MCF 10A (cell line): ENCODE results near the gene HSPA14. TPM values are rescaled to one million over a fixed set of nuclear protein-coding genes. Genes with fewer than 3 reads are reported as not detected.
"Not testable (repeated sequence)": the region's sequence is repeated elsewhere in the genome, so short reads cannot be mapped to it uniquely, and the experiment has no call there.

Experiments used
- BruUV-seq: library from RNA; stranded (reverse); fragments of 400-500 nt; replicated peaks from 2 replicates; lab custom pipeline; 2021; lab: Mats Ljungman, UMichigan
- CTCF ChIA-PET: fragments of 300-600 bp; sonication (Branson Sonifier 250); formaldehyde crosslinking; extraction: SDS; loops from one replicate; lab custom pipeline; 2021; ENCODE audit warnings: antibody characterized with exemption, inconsistent platforms; lab: Yijun Ruan, JAX
- POLR2A ChIA-PET: fragments of 300-600, 350-650 bp; sonication (Branson Sonifier 250); formaldehyde crosslinking; extraction: SDS; loops from one replicate; lab custom pipeline; 2020; ENCODE audit warnings: antibody characterized with exemption, inconsistent platforms; lab: Yijun Ruan, JAX
- DNase-seq: peaks from one replicate; pipeline ENCODE4 v3.0.0-alpha.2; 2018; ENCODE audit not compliant: unreplicated experiment
- H3K27ac Mint-ChIP-seq: one replicate; pipeline ENCODE4 v1.8.0; 2022; ENCODE audit warnings: mild to moderate bottlenecking, low read depth, mixed read lengths; ENCODE audit not compliant: unreplicated experiment
- H3K27me3 Mint-ChIP-seq: one replicate; pipeline ENCODE4 v1.8.0; 2022; ENCODE audit warnings: mixed read lengths; ENCODE audit not compliant: insufficient read depth, unreplicated experiment
- H3K36me3 Mint-ChIP-seq: one replicate; pipeline ENCODE4 v1.8.0; 2022; ENCODE audit warnings: mild to moderate bottlenecking, moderate library complexity, mixed read lengths; ENCODE audit not compliant: insufficient read depth, unreplicated experiment
- H3K4me1 Mint-ChIP-seq: one replicate; pipeline ENCODE4 v1.8.0; 2022; ENCODE audit warnings: mixed read lengths; ENCODE audit not compliant: insufficient read depth, unreplicated experiment
- H3K4me3 Mint-ChIP-seq: one replicate; pipeline ENCODE4 v1.8.0; 2022; ENCODE audit warnings: mild to moderate bottlenecking, moderate library complexity, mixed read lengths; ENCODE audit not compliant: unreplicated experiment
- H3K9me3 Mint-ChIP-seq: one replicate; pipeline ENCODE4 v1.8.0; 2022; ENCODE audit warnings: mixed read lengths; ENCODE audit not compliant: unreplicated experiment
- intact Hi-C: fragments of 100-400 bp; cut with micrococcal nuclease; formaldehyde crosslinking; loops from 2 replicates; pipeline ENCODE4 v1.14.1; 2022
- total RNA-seq: library from RNA; stranded (reverse); gene quantifications from 2 replicates; pipeline ENCODE4 v1.2.3, GENCODE V29; 2022
- TF ChIP-seq, protein P1 (sequence below): fragments of 200-600 bp; IDR thresholded peaks from one replicate; pipeline ENCODE4 v1.8.0; 2022; ENCODE audit warnings: antibody characterized with exemption, mild to moderate bottlenecking; ENCODE audit not compliant: unreplicated experiment

Gene HSPA14
- total RNA-seq, 1 experiment from 2014 or later = 14.0 TPM

DNA sequence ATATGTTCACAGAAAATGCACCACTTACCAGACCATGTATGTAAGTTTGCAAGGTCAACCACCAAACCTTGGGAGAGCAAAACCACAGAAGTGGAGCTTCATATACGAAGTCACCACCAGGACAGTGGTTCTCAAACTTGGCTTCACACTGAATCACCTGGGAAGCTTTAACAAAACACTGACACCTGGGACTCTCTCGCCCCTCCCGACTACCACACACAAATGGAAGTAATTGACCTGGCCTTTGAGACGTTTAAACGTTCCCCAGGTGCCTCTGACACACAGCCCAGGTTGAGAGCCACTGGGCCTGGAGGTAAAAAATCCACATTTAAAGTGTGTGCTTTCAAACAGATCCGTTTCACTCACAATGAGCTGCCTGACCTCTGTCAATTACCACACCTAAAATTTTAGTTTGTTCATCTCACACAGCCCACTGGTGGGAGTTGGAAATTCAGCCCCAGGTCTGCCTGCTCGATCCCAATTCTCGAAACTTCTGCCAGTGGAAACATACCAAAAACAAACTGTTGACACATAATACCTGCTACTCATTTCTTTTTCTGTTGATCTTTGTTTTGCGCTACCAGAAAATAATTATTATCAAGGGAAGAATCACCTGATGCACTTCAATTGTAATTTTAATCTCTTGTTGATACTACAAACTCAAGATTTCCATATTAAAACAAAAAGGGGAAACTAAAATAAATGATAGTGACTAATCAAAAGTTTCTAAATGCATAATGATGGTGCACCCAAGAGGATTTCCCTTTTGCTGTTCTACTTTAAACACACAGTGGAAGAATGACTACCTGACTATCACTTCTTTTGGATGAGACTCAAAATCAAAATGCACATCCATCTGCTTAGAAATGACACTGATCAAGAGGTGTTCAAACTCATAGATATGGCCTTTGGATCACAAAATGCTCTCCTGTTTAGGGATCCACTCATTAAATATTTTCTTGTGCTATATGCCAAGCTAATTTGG lies 26.8 kb upstream of the HSPA14 start:
- POLR2A ChIA-PET = no interaction called here
- Mint-ChIP-seq H3K4me3 (no peak overlapping the region), H3K27ac (no peak overlapping the region), H3K4me1 (no peaks in the 10 kb centered on the region), H3K27me3 (no peaks in the 10 kb centered on the region), H3K36me3 (no peaks in the 10 kb centered on the region), H3K9me3 (no peaks in the 10 kb centered on the region)
- intact Hi-C loops = no loop called here
- BruUV-seq = no TSS peak
- TF ChIP-seq, protein P1, sequence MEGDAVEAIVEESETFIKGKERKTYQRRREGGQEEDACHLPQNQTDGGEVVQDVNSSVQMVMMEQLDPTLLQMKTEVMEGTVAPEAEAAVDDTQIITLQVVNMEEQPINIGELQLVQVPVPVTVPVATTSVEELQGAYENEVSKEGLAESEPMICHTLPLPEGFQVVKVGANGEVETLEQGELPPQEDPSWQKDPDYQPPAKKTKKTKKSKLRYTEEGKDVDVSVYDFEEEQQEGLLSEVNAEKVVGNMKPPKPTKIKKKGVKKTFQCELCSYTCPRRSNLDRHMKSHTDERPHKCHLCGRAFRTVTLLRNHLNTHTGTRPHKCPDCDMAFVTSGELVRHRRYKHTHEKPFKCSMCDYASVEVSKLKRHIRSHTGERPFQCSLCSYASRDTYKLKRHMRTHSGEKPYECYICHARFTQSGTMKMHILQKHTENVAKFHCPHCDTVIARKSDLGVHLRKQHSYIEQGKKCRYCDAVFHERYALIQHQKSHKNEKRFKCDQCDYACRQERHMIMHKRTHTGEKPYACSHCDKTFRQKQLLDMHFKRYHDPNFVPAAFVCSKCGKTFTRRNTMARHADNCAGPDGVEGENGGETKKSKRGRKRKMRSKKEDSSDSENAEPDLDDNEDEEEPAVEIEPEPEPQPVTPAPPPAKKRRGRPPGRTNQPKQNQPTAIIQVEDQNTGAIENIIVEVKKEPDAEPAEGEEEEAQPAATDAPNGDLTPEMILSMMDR = no peak
- no peak for DNase-seq
- CTCF ChIA-PET = interaction anchor here (0.8 to 1.3 kb wide), 3 partner anchors 11 to 159 kb away, joined by 3 to 6 read pairs (median 5); no protein-coding TSS in a partner anchor

GRCh38 chr10:14812271-14812670 lies 25.8 kb upstream of the HSPA14 start:
- Mint-ChIP-seq H3K27me3 (no peaks in the 10 kb centered on the region), H3K36me3 (no peaks in the 10 kb centered on the region), H3K4me1 (no peaks in the 10 kb centered on the region), H3K4me3 (no peak overlapping the region), H3K27ac (no peak overlapping the region), H3K9me3 (no peaks in the 10 kb centered on the region)
- intact Hi-C loops = no loop called here
- ChIA-PET POLR2A (no interaction called here), CTCF (interaction anchor here (0.6 to 2.6 kb wide), 3 partner anchors 11 to 838 kb away, joined by 3 to 11 read pairs (median 5); no protein-coding TSS in a partner anchor)
- BruUV-seq = no TSS peak
- TF ChIP-seq, protein P1 = no peak
- DNase-seq = no peak

GRCh38 chr10:14815681-14816080 lies 22.4 kb upstream of the HSPA14 start:
- BruUV-seq = no TSS peak
- intact Hi-C loops = no loop called here
- no peak for DNase-seq
- ChIA-PET POLR2A (no interaction called here), CTCF (interaction anchor here (0.6 kb wide), 1 partner anchor 146 kb away, joined by 5 read pairs; no protein-coding TSS in a partner anchor)
- Mint-ChIP-seq H3K4me3 (no peak overlapping the region), H3K27me3 (no peaks in the 10 kb centered on the region), H3K27ac (no peak overlapping the region), H3K36me3 (no peaks in the 10 kb centered on the region), H3K4me1 (peaks cover 7% of the 10 kb centered on the region), H3K9me3 (no peaks in the 10 kb centered on the region)
- TF ChIP-seq, protein P1 = no peak

DNA sequence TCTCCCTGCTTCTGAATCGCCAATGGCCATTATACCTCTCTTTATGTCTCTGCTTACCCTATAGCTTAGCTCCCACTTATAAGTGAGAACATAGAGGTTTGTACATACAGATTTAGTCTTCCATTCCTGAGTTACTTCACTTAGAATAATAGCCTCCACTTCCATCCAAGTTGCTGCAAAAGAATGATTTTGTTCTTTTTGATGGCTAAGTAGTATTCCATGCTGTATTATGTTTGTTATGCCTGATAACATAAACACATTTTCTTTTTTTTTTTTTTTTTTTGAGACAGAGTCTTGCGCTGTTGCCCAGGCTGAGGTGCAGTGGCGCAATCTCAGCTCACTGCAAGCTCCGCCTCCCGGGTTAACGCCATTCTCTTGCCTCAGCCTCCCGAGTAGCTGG lies 21.4 kb upstream of the HSPA14 start:
- CTCF ChIA-PET = interaction anchor here (0.9 to 1.1 kb wide), 2 partner anchors 274 to 280 kb away, joined by 3 to 6 read pairs; no protein-coding TSS in a partner anchor
- DNase-seq, BruUV-seq, POLR2A ChIA-PET, intact Hi-C loops, H3K36me3 Mint-ChIP-seq, H3K9me3 Mint-ChIP-seq, H3K27ac Mint-ChIP-seq, H3K27me3 Mint-ChIP-seq, H3K4me3 Mint-ChIP-seq: not testable (repeated sequence)
- peaks cover 11% of the 10 kb centered on the region for H3K4me1 Mint-ChIP-seq
